Activated B cell treated with CpG ODN at 0.5 μM for 24 hours (primary cell): ENCODE results near the gene ADAD2. TPM values are rescaled to one million over a fixed set of nuclear protein-coding genes. Genes with fewer than 3 reads are reported as not detected.
A peak's percentile ranks its signal among the peaks of the same experiment; 100 is the strongest.

ENCODE experiments used
- ATAC-seq: fragments of 200-7000 bp; cut with Tn5 transposase; one replicate; pipeline ENCODE4 v1.10.0; 2021; ENCODE audit warnings: low read depth, mild to moderate bottlenecking, moderate library complexity
- CTCF ChIA-PET: fragments of 350-600 bp; sonication (Branson Sonifier 250); formaldehyde crosslinking; loops from one replicate; lab custom pipeline; 2021; ENCODE audit warnings: antibody characterized with exemption; lab: Charles Lee
- POLR2A ChIA-PET: fragments of 350-600 bp; sonication (Branson Sonifier 250); formaldehyde crosslinking; loops from one replicate; lab custom pipeline; 2021; ENCODE audit warnings: antibody characterized with exemption; lab: Charles Lee
- DNase-seq: peaks from one replicate; pipeline ENCODE4 v3.0.0; 2022
- H3K27ac Mint-ChIP-seq: one replicate; pipeline ENCODE4 v1.8.0; 2020; ENCODE audit warnings: mixed read lengths
- H3K27me3 Mint-ChIP-seq: one replicate; pipeline ENCODE4 v1.8.0; 2021; ENCODE audit warnings: mixed read lengths
- H3K36me3 Mint-ChIP-seq: one replicate; pipeline ENCODE4 v1.8.0; 2021; ENCODE audit warnings: low read depth, mixed read lengths
- H3K4me1 Mint-ChIP-seq: one replicate; pipeline ENCODE4 v1.8.0; 2021; ENCODE audit warnings: mixed read lengths
- H3K4me3 Mint-ChIP-seq: one replicate; pipeline ENCODE4 v1.8.0; 2020; ENCODE audit warnings: mild to moderate bottlenecking, mixed read lengths
- H3K9me3 Mint-ChIP-seq: one replicate; pipeline ENCODE4 v1.8.0; 2020; ENCODE audit warnings: mixed read lengths
- intact Hi-C: fragments of 100-400 bp; cut with micrococcal nuclease; formaldehyde crosslinking; loops from one replicate; pipeline ENCODE4 v1.15.1; 2024
- total RNA-seq: library from RNA; stranded (reverse); gene quantifications from 2 replicates; pipeline ENCODE4 v1.2.3, GENCODE V29; 2022
- TF ChIP-seq, protein P1 (sequence below): fragments of 200-600 bp; IDR thresholded peaks from one replicate; pipeline ENCODE4 v1.8.0; 2022; ENCODE audit warnings: antibody characterized with exemption, mild to moderate bottlenecking

The ADAD2 gene
- total RNA-seq: not detected in 2 replicates

GRCh38 chr16:84190731-84191388, at the start of gene ADAD2:
Gene ADAD2, plus strand, starts transcription at chr16:84191157. Its CDS starts 74 bp downstream, at chr16:84191231.
- POLR2A ChIA-PET: no interaction called here
- DNase-seq (no peak), ATAC-seq (no peak)
- no peak within 1 kb of the TSS for H3K4me3 Mint-ChIP-seq
- TF ChIP-seq, protein P1, sequence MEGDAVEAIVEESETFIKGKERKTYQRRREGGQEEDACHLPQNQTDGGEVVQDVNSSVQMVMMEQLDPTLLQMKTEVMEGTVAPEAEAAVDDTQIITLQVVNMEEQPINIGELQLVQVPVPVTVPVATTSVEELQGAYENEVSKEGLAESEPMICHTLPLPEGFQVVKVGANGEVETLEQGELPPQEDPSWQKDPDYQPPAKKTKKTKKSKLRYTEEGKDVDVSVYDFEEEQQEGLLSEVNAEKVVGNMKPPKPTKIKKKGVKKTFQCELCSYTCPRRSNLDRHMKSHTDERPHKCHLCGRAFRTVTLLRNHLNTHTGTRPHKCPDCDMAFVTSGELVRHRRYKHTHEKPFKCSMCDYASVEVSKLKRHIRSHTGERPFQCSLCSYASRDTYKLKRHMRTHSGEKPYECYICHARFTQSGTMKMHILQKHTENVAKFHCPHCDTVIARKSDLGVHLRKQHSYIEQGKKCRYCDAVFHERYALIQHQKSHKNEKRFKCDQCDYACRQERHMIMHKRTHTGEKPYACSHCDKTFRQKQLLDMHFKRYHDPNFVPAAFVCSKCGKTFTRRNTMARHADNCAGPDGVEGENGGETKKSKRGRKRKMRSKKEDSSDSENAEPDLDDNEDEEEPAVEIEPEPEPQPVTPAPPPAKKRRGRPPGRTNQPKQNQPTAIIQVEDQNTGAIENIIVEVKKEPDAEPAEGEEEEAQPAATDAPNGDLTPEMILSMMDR: no peak
- H3K9me3 Mint-ChIP-seq: no peaks in the 10 kb centered on the region
- no peak within 1 kb of the TSS for H3K27ac Mint-ChIP-seq
- CTCF ChIA-PET: no interaction called here
- H3K27me3 Mint-ChIP-seq: no peaks in the 10 kb centered on the region
- intact Hi-C loops: no loop called here
- peaks cover 20% of the 10 kb centered on the region for H3K4me1 Mint-ChIP-seq
- H3K36me3 Mint-ChIP-seq: peaks cover 2% of the 10 kb centered on the region

DNA sequence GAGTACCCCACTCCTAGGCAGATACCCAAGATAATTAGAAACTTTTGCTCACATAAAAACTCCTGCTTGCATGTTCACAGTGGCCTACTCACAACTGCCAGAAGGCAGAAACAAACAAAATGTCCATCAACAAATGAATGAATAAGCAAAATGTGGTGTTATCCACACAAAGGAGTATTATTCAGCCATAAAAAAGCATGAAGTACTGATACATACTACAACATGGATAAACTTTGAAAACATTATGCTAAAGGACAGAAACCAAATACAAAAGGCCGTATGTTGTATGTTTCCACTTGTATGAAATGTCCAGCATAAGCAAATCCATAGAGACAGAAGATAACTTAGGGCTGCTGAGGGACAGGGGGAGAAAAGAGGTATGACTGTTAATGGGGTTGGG, 47.9 kb upstream of the ADAD2 start:
- Mint-ChIP-seq H3K4me1 (peaks cover 12% of the 10 kb centered on the region), H3K27ac (no peak overlapping the region), H3K36me3 (peaks cover 6% of the 10 kb centered on the region), H3K4me3 (peak overlapping the region; percentile 16), H3K9me3 (no peaks in the 10 kb centered on the region), H3K27me3 (no peaks in the 10 kb centered on the region)
- ATAC-seq: no peak
- CTCF ChIA-PET: interaction anchor here (1.6 kb wide), 1 partner anchor 26 kb away, joined by 6 read pairs; the partner anchor contains the start of gene MBTPS1
- intact Hi-C loops: no loop called here
- TF ChIP-seq, protein P1: no peak
- POLR2A ChIA-PET: interaction anchor here (0.7 to 3.1 kb wide), 2 partner anchors 25 to 873 kb away, joined by 3 to 47 read pairs; partner anchors contain the start of gene MBTPS1
- DNase-seq: no peak

DNA sequence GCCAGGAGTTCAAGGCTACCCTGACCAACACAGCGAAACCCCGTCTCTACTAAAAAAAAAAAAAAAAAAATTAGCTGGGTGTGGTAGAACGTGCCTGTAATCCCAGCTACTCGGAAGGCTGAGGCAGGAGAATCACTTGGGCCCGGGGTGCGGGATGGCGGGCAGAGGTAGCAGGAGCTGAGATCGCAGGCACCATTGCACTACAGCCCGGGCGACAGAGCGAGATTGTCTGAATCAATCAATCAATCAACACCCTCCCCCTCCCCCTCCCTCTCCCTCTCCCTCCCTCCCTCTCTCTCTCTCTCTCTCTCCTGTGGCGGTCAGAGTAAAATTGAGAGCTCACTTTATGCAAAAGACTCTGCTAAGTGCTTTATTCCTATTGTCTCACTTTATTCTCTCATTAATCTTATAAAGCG, 47.2 kb upstream of the ADAD2 start:
- Mint-ChIP-seq H3K4me3 (peak overlapping the region; percentile 93), H3K4me1 (peaks cover 12% of the 10 kb centered on the region), H3K27ac (no peak overlapping the region), H3K27me3 (no peaks in the 10 kb centered on the region), H3K36me3 (peaks cover 6% of the 10 kb centered on the region), H3K9me3 (no peaks in the 10 kb centered on the region)
- intact Hi-C loops: loop anchor here (1.0 to 2.0 kb wide), 3 partner anchors 15 to 55 kb away; no protein-coding TSS in a partner anchor
- TF ChIP-seq, protein P1: no peak
- POLR2A ChIA-PET: interaction anchor here (0.7 to 3.1 kb wide), 2 partner anchors 26 to 872 kb away, joined by 3 to 47 read pairs; partner anchors contain the start of gene MBTPS1
- ATAC-seq (no peak), DNase-seq (no peak)
- CTCF ChIA-PET: no interaction called here

DNA sequence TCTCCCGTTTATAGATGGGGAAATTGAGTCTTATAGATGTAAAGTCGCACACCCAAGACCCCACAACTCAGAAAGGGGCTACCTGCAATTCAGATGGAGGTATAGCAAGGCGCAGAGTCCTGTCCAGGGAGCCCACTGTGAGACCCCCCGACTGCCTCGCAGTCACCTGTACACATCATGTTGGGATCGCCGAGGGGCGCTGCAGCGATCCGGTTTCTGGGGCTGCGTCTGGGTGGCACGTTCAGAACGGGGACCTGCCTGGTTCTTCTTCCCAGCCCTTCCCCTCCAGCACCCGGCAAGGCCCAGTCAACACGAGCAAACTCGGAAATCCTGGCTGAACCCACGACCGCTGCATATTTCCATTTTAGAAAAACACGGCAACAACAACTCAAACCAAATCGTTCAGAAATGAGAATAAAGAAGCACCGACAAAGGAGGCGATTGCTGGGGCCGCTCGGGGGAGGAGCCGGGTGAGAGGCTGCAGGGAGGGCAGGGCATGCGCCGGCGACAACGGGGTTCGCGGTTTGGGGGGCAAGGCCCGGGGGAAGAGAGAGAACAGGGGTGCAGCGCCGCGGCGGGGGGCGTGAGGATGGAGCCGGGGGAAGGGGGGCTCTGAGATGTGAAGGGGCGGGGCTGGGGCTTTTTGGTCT, 46.6 kb upstream of the ADAD2 start:
- ChIA-PET POLR2A (interaction anchor here (1.0 to 3.1 kb wide), 7 partner anchors 12 to 362 kb away, joined by 3 to 47 read pairs (median 4); partner anchors contain the start of genes MBTPS1 and TAF1C), CTCF (interaction anchor here (1.2 kb wide), 1 partner anchor 28 kb away, joined by 7 read pairs; the partner anchor contains the start of gene MBTPS1)
- Mint-ChIP-seq H3K27ac (peak overlapping the region; percentile 77), H3K9me3 (no peaks in the 10 kb centered on the region), H3K27me3 (no peaks in the 10 kb centered on the region), H3K36me3 (peaks cover 4% of the 10 kb centered on the region), H3K4me1 (peaks cover 12% of the 10 kb centered on the region), H3K4me3 (peak overlapping the region; percentile 93)
- DNase-seq: peak; percentile 35
- TF ChIP-seq, protein P1: no peak
- intact Hi-C loops: loop anchor here (1.0 to 2.0 kb wide), 3 partner anchors 16 to 56 kb away; no protein-coding TSS in a partner anchor
- ATAC-seq: peak; percentile 26
